ENCODE results near the gene LIPF.
A peak's percentile ranks its signal among the peaks of the same experiment; 100 is the strongest.

The LIPF gene

GRCh38 chr10:88664142-88664541 is at the start of gene LIPF:
Gene LIPF, plus strand, starts transcription at chr10:88664442. Its CDS starts 2,856 bp downstream, at chr10:88667298.
- H3K4me3 ChIP-seq (ENCODE audit: low read depth, low read length) = no peak within 1 kb of the TSS
- H3K27me3 ChIP-seq (ENCODE audit: insufficient read depth, low read depth, severe bottlenecking) = no peaks in the 10 kb centered on the region
- no peaks in the 10 kb centered on the region for H3K36me3 ChIP-seq
- H3K9me3 ChIP-seq (ENCODE audit: severe bottlenecking) = no peaks in the 10 kb centered on the region
- no peak within 1 kb of the TSS for H3K27ac ChIP-seq
- DNase-seq = no peak
- no peak for TF ChIP-seq CTCF (IDR thresholded peaks at IDR 0.05; ENCODE audit: low read depth, low read length)

- no peak for TF ChIP-seq CTCF (IDR thresholded peaks at IDR 0.05; ENCODE audit: low read depth, low read length)
- DNase-seq = peak; percentile 5
- H3K4me3 ChIP-seq (ENCODE audit: low read depth, low read length) = no peak overlapping the region
- H3K27ac ChIP-seq = no peak overlapping the region
- H3K9me3 ChIP-seq (ENCODE audit: severe bottlenecking) = no peaks in the 10 kb centered on the region
- no peaks in the 10 kb centered on the region for H3K27me3 ChIP-seq (ENCODE audit: insufficient read depth, low read depth, severe bottlenecking)
- no peaks in the 10 kb centered on the region for H3K36me3 ChIP-seq
These were observed 47.8 kb upstream of the LIPF start for GRCh38 chr10:88616250-88616977.

GRCh38 chr10:88617772-88618300 is 46.4 kb upstream of the LIPF start:
- no peak overlapping the region for H3K4me3 ChIP-seq (ENCODE audit: low read depth, low read length)
- H3K27me3 ChIP-seq (ENCODE audit: insufficient read depth, low read depth, severe bottlenecking) = no peaks in the 10 kb centered on the region
- no peak for TF ChIP-seq CTCF (IDR thresholded peaks at IDR 0.05; ENCODE audit: low read depth, low read length)
- no peak for DNase-seq
- no peaks in the 10 kb centered on the region for H3K9me3 ChIP-seq (ENCODE audit: severe bottlenecking)
- no peak overlapping the region for H3K27ac ChIP-seq
- H3K36me3 ChIP-seq = no peaks in the 10 kb centered on the region

- TF ChIP-seq CTCF (IDR thresholded peaks at IDR 0.05; ENCODE audit: low read depth, low read length) = no peak
- Histone ChIP-seq H3K9me3 (ENCODE audit: severe bottlenecking) (no peaks in the 10 kb centered on the region), H3K27me3 (ENCODE audit: insufficient read depth, low read depth, severe bottlenecking) (no peaks in the 10 kb centered on the region), H3K4me3 (ENCODE audit: low read depth, low read length) (no peak overlapping the region), H3K27ac (no peak overlapping the region), H3K36me3 (no peaks in the 10 kb centered on the region)
- no peak for DNase-seq
These were observed 45.7 kb upstream of the LIPF start for GRCh38 chr10:88618496-88618895.

- no peak for TF ChIP-seq CTCF (IDR thresholded peaks at IDR 0.05; ENCODE audit: low read depth, low read length)
- no peaks in the 10 kb centered on the region for H3K27me3 ChIP-seq (ENCODE audit: insufficient read depth, low read depth, severe bottlenecking)
- no peaks in the 10 kb centered on the region for H3K36me3 ChIP-seq
- no peak for DNase-seq
- H3K9me3 ChIP-seq (ENCODE audit: severe bottlenecking) = no peaks in the 10 kb centered on the region
- no peak overlapping the region for H3K27ac ChIP-seq
- no peak overlapping the region for H3K4me3 ChIP-seq (ENCODE audit: low read depth, low read length)
These were observed 43.8 kb upstream of the LIPF start for GRCh38 chr10:88620441-88620840.

- no peak overlapping the region for H3K27ac ChIP-seq
- no peak for DNase-seq
- no peaks in the 10 kb centered on the region for H3K36me3 ChIP-seq
- TF ChIP-seq CTCF (IDR thresholded peaks at IDR 0.05; ENCODE audit: low read depth, low read length) = no peak
- no peaks in the 10 kb centered on the region for H3K27me3 ChIP-seq (ENCODE audit: insufficient read depth, low read depth, severe bottlenecking)
- no peak overlapping the region for H3K4me3 ChIP-seq (ENCODE audit: low read depth, low read length)
- H3K9me3 ChIP-seq (ENCODE audit: severe bottlenecking) = no peaks in the 10 kb centered on the region
These were observed 40.4 kb upstream of the LIPF start for GRCh38 chr10:88623835-88624234.
